Measurements from ENCODE around the gene C1orf21. TPM values are rescaled to one million over a fixed set of nuclear protein-coding genes. Genes with fewer than 3 reads are reported as not detected.

C1orf21 gene
- total and polyA plus RNA-seq, 8 donors: 37.0 to 75.3 (median 47.3) TPM

- intact Hi-C loops (cut with DNase I): no loop called here
- no peaks in the 10 kb centered on the region for H3K36me3 ChIP-seq
- TF ChIP-seq, protein P1, sequence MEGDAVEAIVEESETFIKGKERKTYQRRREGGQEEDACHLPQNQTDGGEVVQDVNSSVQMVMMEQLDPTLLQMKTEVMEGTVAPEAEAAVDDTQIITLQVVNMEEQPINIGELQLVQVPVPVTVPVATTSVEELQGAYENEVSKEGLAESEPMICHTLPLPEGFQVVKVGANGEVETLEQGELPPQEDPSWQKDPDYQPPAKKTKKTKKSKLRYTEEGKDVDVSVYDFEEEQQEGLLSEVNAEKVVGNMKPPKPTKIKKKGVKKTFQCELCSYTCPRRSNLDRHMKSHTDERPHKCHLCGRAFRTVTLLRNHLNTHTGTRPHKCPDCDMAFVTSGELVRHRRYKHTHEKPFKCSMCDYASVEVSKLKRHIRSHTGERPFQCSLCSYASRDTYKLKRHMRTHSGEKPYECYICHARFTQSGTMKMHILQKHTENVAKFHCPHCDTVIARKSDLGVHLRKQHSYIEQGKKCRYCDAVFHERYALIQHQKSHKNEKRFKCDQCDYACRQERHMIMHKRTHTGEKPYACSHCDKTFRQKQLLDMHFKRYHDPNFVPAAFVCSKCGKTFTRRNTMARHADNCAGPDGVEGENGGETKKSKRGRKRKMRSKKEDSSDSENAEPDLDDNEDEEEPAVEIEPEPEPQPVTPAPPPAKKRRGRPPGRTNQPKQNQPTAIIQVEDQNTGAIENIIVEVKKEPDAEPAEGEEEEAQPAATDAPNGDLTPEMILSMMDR (IDR thresholded peaks at IDR 0.05): no peak
- no peaks in the 10 kb centered on the region for H3K4me1 ChIP-seq
- DNase-seq (no peak), ATAC-seq (no peak)
- H3K4me3 ChIP-seq: no peak overlapping the region
- H3K27me3 ChIP-seq: no peaks in the 10 kb centered on the region
- no peaks in the 10 kb centered on the region for H3K9me3 ChIP-seq
- no peak overlapping the region for H3K27ac ChIP-seq
Measured at GRCh38 chr1:184445997-184446396, 59.2 kb downstream of the C1orf21 start.

GRCh38 chr1:184447651-184448185 is 60.9 kb downstream of the C1orf21 start:
- intact Hi-C loops (cut with DNase I): no loop called here
- TF ChIP-seq, protein P1 (IDR thresholded peaks at IDR 0.05): no peak
- Histone ChIP-seq H3K27ac (no peak overlapping the region), H3K36me3 (no peaks in the 10 kb centered on the region), H3K4me1 (no peaks in the 10 kb centered on the region), H3K27me3 (no peaks in the 10 kb centered on the region), H3K4me3 (no peak overlapping the region), H3K9me3 (no peaks in the 10 kb centered on the region)
- ATAC-seq (no peak), DNase-seq (no peak)

DNA sequence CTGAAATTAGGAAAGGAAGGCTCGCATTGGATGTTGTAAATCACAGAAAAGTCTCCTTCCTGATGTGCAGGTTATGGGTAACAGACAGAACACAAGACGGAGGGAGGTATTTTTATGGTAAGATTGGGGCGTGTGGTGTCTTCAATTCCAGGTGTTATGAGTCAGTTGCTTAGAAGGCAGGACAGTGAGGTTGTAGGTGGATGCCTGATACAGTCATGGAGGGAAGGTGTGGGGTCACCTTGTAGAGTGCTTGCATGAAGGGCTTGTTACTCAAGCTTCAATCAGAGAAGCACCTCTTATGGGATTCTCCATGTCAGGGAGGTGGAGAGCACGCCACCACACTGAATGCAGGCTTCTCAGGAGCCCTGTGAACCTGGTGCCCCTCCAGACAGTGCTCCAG is 63.1 kb downstream of the C1orf21 start:
- no peak for DNase-seq
- Histone ChIP-seq H3K4me1 (no peaks in the 10 kb centered on the region), H3K36me3 (no peaks in the 10 kb centered on the region), H3K9me3 (no peaks in the 10 kb centered on the region), H3K4me3 (no peak overlapping the region), H3K27ac (no peak overlapping the region), H3K27me3 (no peaks in the 10 kb centered on the region)
- TF ChIP-seq, protein P1 (IDR thresholded peaks at IDR 0.05): no peak
- ATAC-seq: no peak
- intact Hi-C loops (cut with DNase I): no loop called here

DNA sequence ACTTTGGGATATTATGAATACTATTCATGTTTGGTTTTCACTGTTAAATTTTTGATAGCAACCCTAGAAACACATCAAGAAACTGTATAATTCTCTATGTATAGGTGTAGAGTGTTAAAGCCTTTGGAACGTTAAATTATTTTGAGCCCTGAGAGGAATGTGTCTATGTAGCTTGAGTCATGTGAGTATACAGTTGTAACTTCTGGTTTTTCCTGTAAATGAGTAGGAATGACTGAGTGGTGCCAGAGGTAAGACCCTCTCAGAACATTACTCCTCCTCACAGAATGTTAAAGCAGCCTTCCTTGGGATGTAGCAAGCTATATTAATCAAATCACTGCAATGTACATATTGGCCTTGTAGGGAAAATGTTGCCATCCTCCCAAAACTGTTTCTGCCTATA is 69.0 kb downstream of the C1orf21 start:
- DNase-seq (no peak), ATAC-seq (no peak)
- peak overlapping the region in 1 of 2 donors; percentile 40 for H3K27ac ChIP-seq
- no peaks in the 10 kb centered on the region for H3K9me3 ChIP-seq
- no peaks in the 10 kb centered on the region for H3K27me3 ChIP-seq
- H3K4me1 ChIP-seq: peaks cover 0 to 3% of the 10 kb centered on the region in 2 donors
- TF ChIP-seq, protein P1 (IDR thresholded peaks at IDR 0.05): no peak
- H3K4me3 ChIP-seq: no peak overlapping the region
- intact Hi-C loops (cut with DNase I): no loop called here
- no peaks in the 10 kb centered on the region for H3K36me3 ChIP-seq

DNA sequence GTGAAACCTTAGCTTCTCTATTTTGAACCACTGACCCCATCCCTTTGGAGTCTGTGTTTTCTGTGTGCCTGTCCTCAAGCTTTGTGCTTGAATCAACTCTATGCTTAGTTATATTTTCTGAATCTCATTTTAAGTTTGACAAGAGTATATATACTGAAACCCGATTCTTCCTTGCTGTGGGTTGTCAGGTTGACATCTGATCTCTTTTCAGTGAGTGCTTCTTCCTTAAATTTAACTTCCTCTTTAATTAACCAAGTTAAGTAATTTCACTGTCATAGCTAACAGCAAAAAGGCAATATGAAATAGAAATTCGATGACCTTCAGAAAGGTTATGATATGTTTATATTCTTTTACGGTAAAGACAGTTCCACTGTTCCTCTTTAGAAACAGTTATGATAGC is 69.4 kb downstream of the C1orf21 start:
- ATAC-seq (peak; percentile 26), DNase-seq (no peak)
- TF ChIP-seq, protein P1 (IDR thresholded peaks at IDR 0.05): no peak
- Histone ChIP-seq H3K36me3 (no peaks in the 10 kb centered on the region), H3K27ac (peak overlapping the region in 1 of 2 donors; percentile 40), H3K4me3 (no peak overlapping the region), H3K9me3 (no peaks in the 10 kb centered on the region), H3K27me3 (no peaks in the 10 kb centered on the region), H3K4me1 (peaks cover 0 to 3% of the 10 kb centered on the region in 2 donors)
- intact Hi-C loops (cut with DNase I): no loop called here

All from left lung (tissue), 10 donors.